ENCODE data around the gene CLSTN2. TPM values are rescaled to one million over a fixed set of nuclear protein-coding genes. Genes with fewer than 3 reads are reported as not detected.

Gene CLSTN2
- total and polyA plus RNA-seq, 2 experiments from 2014 or later = 23.0 to 27.0 TPM

GRCh38 chr3:139945942-139946341, 11.0 kb downstream of the CLSTN2 start:
- Histone ChIP-seq H3K27me3 (no peaks in the 10 kb centered on the region), H3K4me2 (no peak overlapping the region), H3K79me2 (no peaks in the 10 kb centered on the region), H3K27ac (no peak overlapping the region), H3K9me2 (replicated peaks; ENCODE audit: insufficient read depth) (no peaks in the 10 kb centered on the region), H3K9me3 (ENCODE audit: low read depth) (no peaks in the 10 kb centered on the region), H3K36me3 (replicated peaks; ENCODE audit: insufficient read depth, low read depth) (no peaks in the 10 kb centered on the region), H4K20me1 (ENCODE audit: insufficient read depth, poor library complexity, severe bottlenecking) (no peaks in the 10 kb centered on the region), H3K4me3 (no peak overlapping the region), H3K4me1 (ENCODE audit: insufficient read depth) (no peaks in the 10 kb centered on the region), H2AFZ (no peak overlapping the region)
- DNase-seq (ENCODE audit: low spot score) = no peak
- TF ChIP-seq EZH2 (IDR thresholded peaks at IDR 0.05; ENCODE audit: borderline replicate concordance) (no peak), CTCF (IDR thresholded peaks at IDR 0.05; ENCODE audit: poor library complexity) (no peak), EZH2phosphoT487 (IDR thresholded peaks at IDR 0.05; ENCODE audit: low read depth, severe bottlenecking, unreplicated experiment) (no peak)

DNA sequence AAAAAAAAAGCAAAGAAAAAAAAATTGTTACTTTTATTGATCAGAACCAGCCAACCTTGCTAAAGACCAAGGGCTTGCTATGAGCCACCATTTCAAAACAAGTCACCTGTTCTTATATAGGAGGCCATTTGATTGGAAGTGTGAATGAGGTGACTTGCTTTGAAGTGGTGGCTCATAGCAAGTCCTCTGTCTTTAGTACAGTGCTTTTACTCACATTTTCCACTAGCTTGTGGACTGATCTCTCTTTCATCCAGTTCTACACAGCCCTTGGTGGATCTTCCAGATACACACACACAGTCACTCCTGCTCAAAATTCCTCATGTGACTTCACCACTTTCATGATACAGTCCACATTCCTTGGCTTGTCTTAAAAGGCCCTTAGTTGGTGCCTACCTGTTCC, 13.5 kb downstream of the CLSTN2 start:
- Histone ChIP-seq H3K4me3 (no peak overlapping the region), H3K79me2 (no peaks in the 10 kb centered on the region), H3K9me2 (replicated peaks; ENCODE audit: insufficient read depth) (no peaks in the 10 kb centered on the region), H2AFZ (no peak overlapping the region), H3K9me3 (ENCODE audit: low read depth) (no peaks in the 10 kb centered on the region), H3K27me3 (no peaks in the 10 kb centered on the region), H3K4me1 (ENCODE audit: insufficient read depth) (no peaks in the 10 kb centered on the region), H4K20me1 (ENCODE audit: insufficient read depth, poor library complexity, severe bottlenecking) (no peaks in the 10 kb centered on the region), H3K4me2 (no peak overlapping the region), H3K27ac (no peak overlapping the region), H3K36me3 (replicated peaks; ENCODE audit: insufficient read depth, low read depth) (no peaks in the 10 kb centered on the region)
- TF ChIP-seq EZH2phosphoT487 (IDR thresholded peaks at IDR 0.05; ENCODE audit: low read depth, severe bottlenecking, unreplicated experiment) = no peak
- DNase-seq (ENCODE audit: low spot score) = no peak

DNA sequence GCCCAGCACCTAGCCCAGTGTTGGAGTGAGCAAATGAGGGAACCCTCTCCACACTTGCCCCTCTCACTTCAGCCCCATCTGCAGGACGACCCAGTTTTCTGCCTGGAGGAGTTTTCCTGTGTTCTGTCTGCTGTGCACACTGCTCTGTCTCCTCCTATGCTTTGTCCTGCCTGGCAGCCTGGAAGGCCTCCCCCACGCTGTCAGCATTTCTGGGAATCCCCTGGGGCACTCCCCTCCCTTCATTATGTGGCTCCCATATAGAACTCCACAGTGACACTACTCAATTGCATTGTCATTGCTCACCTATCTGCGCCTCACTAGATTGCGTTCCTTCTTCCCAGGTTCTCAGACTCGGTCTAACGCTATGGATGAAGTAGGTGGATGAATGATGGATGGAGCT, 13.9 kb downstream of the CLSTN2 start:
- TF ChIP-seq CTCF (IDR thresholded peaks at IDR 0.05; ENCODE audit: poor library complexity) (no peak), EZH2phosphoT487 (IDR thresholded peaks at IDR 0.05; ENCODE audit: low read depth, severe bottlenecking, unreplicated experiment) (no peak), EZH2 (IDR thresholded peaks at IDR 0.05; ENCODE audit: borderline replicate concordance) (no peak)
- WGBS (ENCODE audit: low lambda C conversion rate, missing lambda C conversion rate) = 80% methylated on average over 6 of the region's 6 CpGs
- Histone ChIP-seq H3K27me3 (no peaks in the 10 kb centered on the region), H3K36me3 (replicated peaks; ENCODE audit: insufficient read depth, low read depth) (no peaks in the 10 kb centered on the region), H3K9me3 (ENCODE audit: low read depth) (no peaks in the 10 kb centered on the region), H3K79me2 (no peaks in the 10 kb centered on the region), H3K4me2 (no peak overlapping the region), H3K4me1 (ENCODE audit: insufficient read depth) (no peaks in the 10 kb centered on the region), H2AFZ (no peak overlapping the region), H3K9me2 (replicated peaks; ENCODE audit: insufficient read depth) (no peaks in the 10 kb centered on the region), H3K4me3 (no peak overlapping the region), H4K20me1 (ENCODE audit: insufficient read depth, poor library complexity, severe bottlenecking) (no peaks in the 10 kb centered on the region), H3K27ac (no peak overlapping the region)
- no peak for DNase-seq (ENCODE audit: low spot score)

DNA sequence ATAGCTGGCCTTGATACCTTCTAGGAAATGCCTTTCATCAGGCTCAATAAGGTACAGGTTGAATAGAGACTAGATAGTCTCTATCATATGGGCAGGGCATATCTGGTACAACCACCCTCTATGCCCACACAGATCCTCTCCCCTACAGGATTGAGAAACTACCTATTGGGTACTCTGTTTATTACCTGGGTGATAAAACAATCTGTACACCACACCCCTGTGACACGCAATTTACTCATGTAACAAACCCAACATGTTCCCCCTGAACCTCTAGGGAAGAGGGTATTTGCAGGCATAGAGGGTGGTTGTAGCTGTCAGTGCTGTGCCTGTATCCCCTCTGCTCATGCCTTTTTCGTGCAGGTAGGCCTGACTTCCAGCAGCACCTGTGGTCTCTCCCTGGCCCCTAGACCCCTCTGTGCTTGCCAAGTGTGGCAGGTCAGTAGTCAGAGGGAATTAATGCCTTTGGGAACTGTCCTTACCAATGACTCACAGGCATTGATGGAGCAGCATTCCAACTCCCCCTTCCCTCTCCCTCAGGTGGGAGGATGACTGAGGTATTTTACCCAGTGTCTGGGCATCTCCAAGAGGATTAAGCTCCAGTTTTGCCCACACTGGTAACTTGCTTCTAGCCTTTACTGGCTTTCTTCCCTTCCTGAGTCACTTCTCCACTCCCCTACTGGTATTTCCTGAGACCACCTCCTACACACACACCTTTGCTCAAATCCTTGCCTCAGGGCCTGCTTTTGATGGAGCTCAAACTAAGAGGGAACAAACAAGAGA, 18.3 kb downstream of the CLSTN2 start:
- H3K4me2 ChIP-seq = no peak overlapping the region
- H4K20me1 ChIP-seq (ENCODE audit: insufficient read depth, poor library complexity, severe bottlenecking) = no peaks in the 10 kb centered on the region
- no peaks in the 10 kb centered on the region for H3K9me3 ChIP-seq (ENCODE audit: low read depth)
- H3K27ac ChIP-seq = no peak overlapping the region
- WGBS (ENCODE audit: low lambda C conversion rate, missing lambda C conversion rate) = 80% methylated on average over 2 of the region's 2 CpGs
- no peaks in the 10 kb centered on the region for H3K27me3 ChIP-seq
- DNase-seq (ENCODE audit: low spot score) = no peak
- H3K36me3 ChIP-seq (replicated peaks; ENCODE audit: insufficient read depth, low read depth) = no peaks in the 10 kb centered on the region
- H3K9me2 ChIP-seq (replicated peaks; ENCODE audit: insufficient read depth) = no peaks in the 10 kb centered on the region
- no peaks in the 10 kb centered on the region for H3K79me2 ChIP-seq
- no peak overlapping the region for H3K4me3 ChIP-seq
- H2AFZ ChIP-seq = no peak overlapping the region
- no peak for TF ChIP-seq EZH2 (IDR thresholded peaks at IDR 0.05; ENCODE audit: borderline replicate concordance)
- H3K4me1 ChIP-seq (ENCODE audit: insufficient read depth) = no peaks in the 10 kb centered on the region

Measured in hepatocyte (in vitro differentiated cells).